MCF 10A (cell line): Measurements from ENCODE around the gene GSK3B. TPM values are rescaled to one million over a fixed set of nuclear protein-coding genes. Genes with fewer than 3 reads are reported as not detected.

Experiments
- BruUV-seq: library from RNA; stranded (reverse); fragments of 400-500 nt; replicated peaks from 2 replicates; lab custom pipeline; 2021; lab: Mats Ljungman, UMichigan
- CTCF ChIA-PET: fragments of 300-600 bp; sonication (Branson Sonifier 250); formaldehyde crosslinking; extraction: SDS; loops from one replicate; lab custom pipeline; 2021; ENCODE audit warnings: antibody characterized with exemption, inconsistent platforms; lab: Yijun Ruan, JAX
- POLR2A ChIA-PET: fragments of 300-600, 350-650 bp; sonication (Branson Sonifier 250); formaldehyde crosslinking; extraction: SDS; loops from one replicate; lab custom pipeline; 2020; ENCODE audit warnings: antibody characterized with exemption, inconsistent platforms; lab: Yijun Ruan, JAX
- DNase-seq: peaks from one replicate; pipeline ENCODE4 v3.0.0-alpha.2; 2018; ENCODE audit not compliant: unreplicated experiment
- H3K27ac Mint-ChIP-seq: one replicate; pipeline ENCODE4 v1.8.0; 2022; ENCODE audit warnings: mild to moderate bottlenecking, low read depth, mixed read lengths; ENCODE audit not compliant: unreplicated experiment
- H3K27me3 Mint-ChIP-seq: one replicate; pipeline ENCODE4 v1.8.0; 2022; ENCODE audit warnings: mixed read lengths; ENCODE audit not compliant: insufficient read depth, unreplicated experiment
- H3K36me3 Mint-ChIP-seq: one replicate; pipeline ENCODE4 v1.8.0; 2022; ENCODE audit warnings: mild to moderate bottlenecking, moderate library complexity, mixed read lengths; ENCODE audit not compliant: insufficient read depth, unreplicated experiment
- H3K4me1 Mint-ChIP-seq: one replicate; pipeline ENCODE4 v1.8.0; 2022; ENCODE audit warnings: mixed read lengths; ENCODE audit not compliant: insufficient read depth, unreplicated experiment
- H3K4me3 Mint-ChIP-seq: one replicate; pipeline ENCODE4 v1.8.0; 2022; ENCODE audit warnings: mild to moderate bottlenecking, moderate library complexity, mixed read lengths; ENCODE audit not compliant: unreplicated experiment
- H3K9me3 Mint-ChIP-seq: one replicate; pipeline ENCODE4 v1.8.0; 2022; ENCODE audit warnings: mixed read lengths; ENCODE audit not compliant: unreplicated experiment
- CTCF ChIP-seq: fragments of 200-600 bp; IDR thresholded peaks from one replicate; pipeline ENCODE4 v1.8.0; 2022; ENCODE audit warnings: antibody characterized with exemption, mild to moderate bottlenecking; ENCODE audit not compliant: unreplicated experiment
- intact Hi-C: fragments of 100-400 bp; cut with micrococcal nuclease; formaldehyde crosslinking; loops from 2 replicates; pipeline ENCODE4 v1.14.1; 2022
- total RNA-seq: library from RNA; stranded (reverse); gene quantifications from 2 replicates; pipeline ENCODE4 v1.2.3, GENCODE V29; 2022

The GSK3B gene
- total RNA-seq, 1 experiment from 2014 or later = 71.5 TPM

- intact Hi-C loops = loop anchor here (5.0 kb wide), 1 partner anchor 123 kb away; the partner anchor contains the start of gene GSK3B
- H3K4me1 Mint-ChIP-seq = peaks cover 17% of the 10 kb centered on the region
- POLR2A ChIA-PET = interaction anchor here (1.5 kb wide), 1 partner anchor 125 kb away, joined by 6 read pairs; the partner anchor contains the start of gene GSK3B
- H3K9me3 Mint-ChIP-seq = no peaks in the 10 kb centered on the region
- BruUV-seq = no TSS peak
- no peak for TF ChIP-seq CTCF
- H3K36me3 Mint-ChIP-seq = peaks cover 8% of the 10 kb centered on the region
- no peak overlapping the region for H3K4me3 Mint-ChIP-seq
- peak overlapping the region; percentile 63 for H3K27ac Mint-ChIP-seq
- DNase-seq = peak; percentile 61
- H3K27me3 Mint-ChIP-seq = no peaks in the 10 kb centered on the region
- CTCF ChIA-PET = interaction anchor here (0.6 kb wide), 1 partner anchor 10 kb away, joined by 5 read pairs; no protein-coding TSS in a partner anchor
Observed at GRCh38 chr3:119969759-119970158, 124.5 kb downstream of the GSK3B start.

DNA sequence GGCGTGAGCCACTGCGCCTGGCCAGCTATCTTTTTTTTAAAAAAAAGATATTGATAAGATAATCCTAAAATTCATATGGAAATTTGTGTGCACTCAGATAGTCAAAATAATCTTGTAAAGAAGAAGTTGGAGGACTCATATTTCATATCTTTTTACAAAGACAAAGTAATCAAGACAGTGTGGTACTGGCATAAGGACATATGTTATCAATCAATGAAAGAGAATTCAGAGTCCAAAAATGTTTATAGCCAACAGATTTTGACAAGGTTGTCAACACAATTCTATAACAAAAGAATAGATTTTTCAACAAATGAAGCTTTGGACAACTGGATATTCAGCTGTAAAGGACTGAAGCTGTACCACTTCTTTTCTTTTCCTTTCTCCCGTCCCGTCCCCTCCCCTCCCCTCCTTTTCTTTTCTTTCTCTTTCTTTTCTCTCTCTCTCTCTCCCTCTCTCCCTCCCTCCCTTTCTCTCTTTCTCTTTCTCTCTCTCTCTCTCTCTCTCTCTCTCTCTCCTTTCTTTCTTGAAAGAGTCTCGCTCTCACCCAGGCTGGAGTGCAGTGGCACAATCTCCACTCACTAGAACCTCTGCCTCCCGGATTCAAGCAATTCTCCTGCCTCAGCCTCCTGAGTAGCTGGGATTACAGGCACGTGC is 126.8 kb downstream of the GSK3B start:
- intact Hi-C loops = no loop called here
- no peaks in the 10 kb centered on the region for H3K27me3 Mint-ChIP-seq
- peaks cover 19% of the 10 kb centered on the region for H3K4me1 Mint-ChIP-seq
- no peak overlapping the region for H3K4me3 Mint-ChIP-seq
- H3K9me3 Mint-ChIP-seq = no peaks in the 10 kb centered on the region
- H3K36me3 Mint-ChIP-seq = peaks cover 8% of the 10 kb centered on the region
- H3K27ac Mint-ChIP-seq = no peak overlapping the region
- no peak for DNase-seq
- no peak for TF ChIP-seq CTCF
- ChIA-PET CTCF (no interaction called here), POLR2A (interaction anchor here (0.6 kb wide), 1 partner anchor 482 kb away, joined by 3 read pairs; no protein-coding TSS in a partner anchor)
- no TSS peak for BruUV-seq

GRCh38 chr3:119965692-119966091 is 128.6 kb downstream of the GSK3B start:
- H3K9me3 Mint-ChIP-seq = no peaks in the 10 kb centered on the region
- H3K36me3 Mint-ChIP-seq = peaks cover 12% of the 10 kb centered on the region
- DNase-seq = no peak
- no peak for TF ChIP-seq CTCF
- peaks cover 19% of the 10 kb centered on the region for H3K4me1 Mint-ChIP-seq
- no peak overlapping the region for H3K4me3 Mint-ChIP-seq
- no peaks in the 10 kb centered on the region for H3K27me3 Mint-ChIP-seq
- no peak overlapping the region for H3K27ac Mint-ChIP-seq
- BruUV-seq = no TSS peak
- POLR2A ChIA-PET = interaction anchor here (0.9 to 1.5 kb wide), 3 partner anchors 23 to 34 kb away, joined by 3 to 4 read pairs (median 3); no protein-coding TSS in a partner anchor
- intact Hi-C loops = no loop called here
- CTCF ChIA-PET = interaction anchor here (0.7 kb wide), 1 partner anchor 73 kb away, joined by 6 read pairs; no protein-coding TSS in a partner anchor

DNA sequence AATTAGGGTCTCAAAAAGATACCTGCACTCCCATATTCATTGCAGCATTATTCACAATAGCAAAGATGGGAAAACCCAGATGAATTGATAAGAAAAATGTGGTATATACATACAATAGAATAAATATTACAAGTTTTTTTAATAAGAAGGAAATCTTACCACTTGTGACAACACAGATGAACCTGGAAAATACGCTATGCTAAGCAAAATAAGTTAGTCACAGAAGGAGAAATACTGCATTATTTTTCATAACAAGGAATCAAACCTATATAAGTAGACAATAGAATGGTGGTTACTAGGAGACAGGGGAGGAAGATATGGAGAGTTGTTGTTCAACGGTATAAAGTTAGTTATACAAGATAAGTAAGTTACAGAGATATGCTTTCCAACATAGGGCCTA is 130.0 kb downstream of the GSK3B start:
- DNase-seq = no peak
- no peak for TF ChIP-seq CTCF
- POLR2A ChIA-PET = no interaction called here
- H3K36me3 Mint-ChIP-seq = peaks cover 12% of the 10 kb centered on the region
- H3K4me1 Mint-ChIP-seq = peaks cover 12% of the 10 kb centered on the region
- no TSS peak for BruUV-seq
- no peak overlapping the region for H3K4me3 Mint-ChIP-seq
- H3K9me3 Mint-ChIP-seq = no peaks in the 10 kb centered on the region
- CTCF ChIA-PET = interaction anchor here (0.9 kb wide), 1 partner anchor 131 kb away, joined by 3 read pairs; no protein-coding TSS in a partner anchor
- no peaks in the 10 kb centered on the region for H3K27me3 Mint-ChIP-seq
- intact Hi-C loops = no loop called here
- H3K27ac Mint-ChIP-seq = no peak overlapping the region
